ENCODE results near the gene OGT. TPM values are rescaled to one million over a fixed set of nuclear protein-coding genes. Genes with fewer than 3 reads are reported as not detected.

OGT gene
- total RNA-seq, 1 experiment from 2014 or later = 282 TPM

- no TSS peak for BruUV-seq (replicated peaks)
- no peaks in the 10 kb centered on the region for H3K4me1 Mint-ChIP-seq (ENCODE audit: insufficient read depth, unreplicated experiment)
- TF ChIP-seq CTCF (IDR thresholded peaks at IDR 0.05; ENCODE audit: unreplicated experiment) = no peak
- H3K27me3 Mint-ChIP-seq (ENCODE audit: insufficient read depth, unreplicated experiment) = peaks cover 4% of the 10 kb centered on the region
- no peak overlapping the region for H3K27ac Mint-ChIP-seq (ENCODE audit: low read depth, unreplicated experiment)
- no peak for DNase-seq (ENCODE audit: unreplicated experiment)
- ChIA-PET CTCF (no interaction called here), POLR2A (no interaction called here)
- no peaks in the 10 kb centered on the region for H3K9me3 Mint-ChIP-seq (ENCODE audit: unreplicated experiment)
- H3K4me3 Mint-ChIP-seq (ENCODE audit: unreplicated experiment) = no peak overlapping the region
- H3K36me3 Mint-ChIP-seq (ENCODE audit: insufficient read depth, unreplicated experiment) = no peaks in the 10 kb centered on the region
- intact Hi-C loops (cut with micrococcal nuclease) = no loop called here
Measured at GRCh38 chrX:71621603-71622002, 88.7 kb downstream of the OGT start.

- no peak overlapping the region for H3K4me3 Mint-ChIP-seq (ENCODE audit: unreplicated experiment)
- H3K9me3 Mint-ChIP-seq (ENCODE audit: unreplicated experiment) = no peaks in the 10 kb centered on the region
Measured at GRCh38 chrX:71622032-71622575, 89.2 kb downstream of the OGT start.

GRCh38 chrX:71622576-71623450 is 89.9 kb downstream of the OGT start:
- no peaks in the 10 kb centered on the region for H3K9me3 Mint-ChIP-seq (ENCODE audit: unreplicated experiment)
- H3K36me3 Mint-ChIP-seq (ENCODE audit: insufficient read depth, unreplicated experiment) = no peaks in the 10 kb centered on the region
- intact Hi-C loops (cut with micrococcal nuclease) = no loop called here
- no TSS peak for BruUV-seq (replicated peaks)
- ChIA-PET POLR2A (no interaction called here), CTCF (interaction anchor here (0.6 to 1.5 kb wide), 3 partner anchors 8 to 224 kb away, joined by 4 to 8 read pairs (median 4); no protein-coding TSS in a partner anchor)
- H3K27me3 Mint-ChIP-seq (ENCODE audit: insufficient read depth, unreplicated experiment) = peaks cover 15% of the 10 kb centered on the region
- no peaks in the 10 kb centered on the region for H3K4me1 Mint-ChIP-seq (ENCODE audit: insufficient read depth, unreplicated experiment)
- H3K27ac Mint-ChIP-seq (ENCODE audit: low read depth, unreplicated experiment) = no peak overlapping the region
- peak; percentile 60 for DNase-seq (ENCODE audit: unreplicated experiment)
- no peak overlapping the region for H3K4me3 Mint-ChIP-seq (ENCODE audit: unreplicated experiment)
- TF ChIP-seq CTCF (IDR thresholded peaks at IDR 0.05; ENCODE audit: unreplicated experiment) = no peak

More at GRCh38 chrX:71622032-71622575, 89.2 kb downstream of the OGT start:
- BruUV-seq (replicated peaks) = no TSS peak
- ChIA-PET CTCF (interaction anchor here (0.6 kb wide), 1 partner anchor 224 kb away, joined by 8 read pairs; no protein-coding TSS in a partner anchor), POLR2A (no interaction called here)
- H3K27ac Mint-ChIP-seq (ENCODE audit: low read depth, unreplicated experiment) = no peak overlapping the region
- H3K4me1 Mint-ChIP-seq (ENCODE audit: insufficient read depth, unreplicated experiment) = no peaks in the 10 kb centered on the region
- intact Hi-C loops (cut with micrococcal nuclease) = no loop called here
- H3K27me3 Mint-ChIP-seq (ENCODE audit: insufficient read depth, unreplicated experiment) = peaks cover 9% of the 10 kb centered on the region
- no peak for DNase-seq (ENCODE audit: unreplicated experiment)
- H3K36me3 Mint-ChIP-seq (ENCODE audit: insufficient read depth, unreplicated experiment) = no peaks in the 10 kb centered on the region
- no peak for TF ChIP-seq CTCF (IDR thresholded peaks at IDR 0.05; ENCODE audit: unreplicated experiment)

GRCh38 chrX:71623714-71624113 is 90.8 kb downstream of the OGT start:
- no peak overlapping the region for H3K4me3 Mint-ChIP-seq (ENCODE audit: unreplicated experiment)
- no peaks in the 10 kb centered on the region for H3K4me1 Mint-ChIP-seq (ENCODE audit: insufficient read depth, unreplicated experiment)
- no peak overlapping the region for H3K27ac Mint-ChIP-seq (ENCODE audit: low read depth, unreplicated experiment)
- no peak for DNase-seq (ENCODE audit: unreplicated experiment)
- H3K9me3 Mint-ChIP-seq (ENCODE audit: unreplicated experiment) = no peaks in the 10 kb centered on the region
- BruUV-seq (replicated peaks) = no TSS peak
- peaks cover 24% of the 10 kb centered on the region for H3K27me3 Mint-ChIP-seq (ENCODE audit: insufficient read depth, unreplicated experiment)
- CTCF ChIA-PET = interaction anchor here (1.5 kb wide), 1 partner anchor 9 kb away, joined by 4 read pairs; no protein-coding TSS in a partner anchor
- POLR2A ChIA-PET = no interaction called here
- intact Hi-C loops (cut with micrococcal nuclease) = no loop called here
- H3K36me3 Mint-ChIP-seq (ENCODE audit: insufficient read depth, unreplicated experiment) = no peaks in the 10 kb centered on the region
- no peak for TF ChIP-seq CTCF (IDR thresholded peaks at IDR 0.05; ENCODE audit: unreplicated experiment)
